HepG2 (cell line): ENCODE results near the gene ABCC8. TPM values are rescaled to one million over a fixed set of nuclear protein-coding genes. Genes with fewer than 3 reads are reported as not detected.

Experiments
- AKAP8 ChIP-seq: sonication (generic); formaldehyde crosslinking; IDR thresholded peaks from 2 replicates; pipeline ENCODE4 v1.5.1; 2020; ENCODE audit warnings: mild to moderate bottlenecking, missing genetic modification reagents
- ERF ChIP-seq: IDR thresholded peaks from 2 replicates; pipeline ENCODE4 v1.6.1; 2018; ENCODE audit warnings: missing biosample characterization, missing genetic modification reagents
- HOXD1 ChIP-seq: sonication (generic); formaldehyde crosslinking; IDR thresholded peaks from 2 replicates; pipeline ENCODE4 v1.5.0; 2020; ENCODE audit warnings: missing genetic modification reagents
- KDM1A ChIP-seq: IDR thresholded peaks from 2 replicates; pipeline ENCODE4 v1.6.1; 2016; ENCODE audit warnings: missing compliant biosample characterization
- SATB2 ChIP-seq: sonication (generic); formaldehyde crosslinking; IDR thresholded peaks from 2 replicates; pipeline ENCODE4 v1.5.0; 2020; ENCODE audit warnings: missing genetic modification reagents
- TOE1 ChIP-seq: sonication (generic); formaldehyde crosslinking; IDR thresholded peaks from 2 replicates; pipeline ENCODE4 v1.4.0; 2020; ENCODE audit warnings: mild to moderate bottlenecking, missing genetic modification reagents
- XBP1 ChIP-seq: sonication (generic); formaldehyde crosslinking; IDR thresholded peaks from 2 replicates; pipeline ENCODE4 v1.5.0; 2020; ENCODE audit warnings: missing genetic modification reagents
- ZNF253 ChIP-seq: sonication (generic); formaldehyde crosslinking; IDR thresholded peaks from 2 replicates; pipeline ENCODE4 v1.8.0; 2022; ENCODE audit warnings: mild to moderate bottlenecking, missing genetic modification reagents, borderline replicate concordance
- ZNF329 ChIP-seq: sonication (generic); formaldehyde crosslinking; IDR thresholded peaks from 2 replicates; pipeline ENCODE4 v1.9.0; 2021; ENCODE audit warnings: low read depth, mild to moderate bottlenecking, missing genetic modification reagents
- ZNF501 ChIP-seq: sonication (generic); formaldehyde crosslinking; IDR thresholded peaks from 2 replicates; pipeline ENCODE4 v1.5.1; 2020; ENCODE audit warnings: mild to moderate bottlenecking, moderate library complexity, missing genetic modification reagents
- ZNF780A ChIP-seq: sonication (generic); formaldehyde crosslinking; IDR thresholded peaks from 2 replicates; pipeline ENCODE4 v1.8.0; 2022; ENCODE audit warnings: mild to moderate bottlenecking, missing genetic modification reagents, moderate library complexity
- ZNF781 ChIP-seq: sonication (generic); formaldehyde crosslinking; IDR thresholded peaks from 2 replicates; pipeline ENCODE4 v1.5.1; 2020; ENCODE audit warnings: borderline replicate concordance, mild to moderate bottlenecking, missing genetic modification reagents; ENCODE audit errors: not compliant biosample characterization
- ZNF891 ChIP-seq: sonication (generic); formaldehyde crosslinking; IDR thresholded peaks from 2 replicates; pipeline ENCODE4 v1.5.0; 2020; ENCODE audit warnings: mild to moderate bottlenecking, missing genetic modification reagents
- polyA plus RNA-seq, 8 experiments: library from polyadenylated mRNA; depleted of rRNA in 3 of 8; stranded (reverse) in 7 of 8; unstranded in 1 of 8; fragments of >200 nt; fragmentation: Illumina TruSeq in 4 of 8; extraction: Trizol in 4 of 8; gene quantifications; 2 replicates each; pipeline versions ENCODE4 v1.2.1 to v1.2.3, GENCODE V29; 2011 to 2016; ENCODE audit warnings: low read depth in 4 of 8, missing spikeins in 1 of 8, mixed read lengths in 1 of 8; ENCODE audit not compliant: insufficient read depth in 1 of 8
- total RNA-seq, 5 experiments: library from RNA; depleted of rRNA; stranded (reverse); fragments of >200 nt; fragmentation: Illumina TruSeq; extraction: Trizol; gene quantifications; 2 replicates each; pipeline ENCODE4 v1.2.3, GENCODE V29; 2016; ENCODE audit warnings: low read depth in 1 of 5
- TF ChIP-seq, protein P1 (sequence below): sonication (generic); formaldehyde crosslinking; IDR thresholded peaks from 2 replicates; pipeline ENCODE4 v1.5.0; 2020; ENCODE audit warnings: missing genetic modification reagents
- TF ChIP-seq, protein P2 (sequence below): IDR thresholded peaks from 2 replicates; pipeline ENCODE4 v1.6.1; 2016; ENCODE audit warnings: control low read depth
- TF ChIP-seq, protein P3 (sequence below), 2 experiments: IDR thresholded peaks; 2 replicates each; pipeline ENCODE4 v1.6.1; 2011 to 2012; ENCODE audit warnings: low read length in 2 of 2, borderline replicate concordance in 1 of 2, low read depth in 1 of 2, mild to moderate bottlenecking in 1 of 2, moderate library complexity in 1 of 2
- TF ChIP-seq, protein P4 (sequence below): sonication (generic); formaldehyde crosslinking; IDR thresholded peaks from 2 replicates; pipeline ENCODE4 v1.8.1; 2022; ENCODE audit warnings: mild to moderate bottlenecking, missing genetic modification reagents

Gene ABCC8
- total and polyA plus RNA-seq, 2 of the 13 experiments (the other 11 are each of a cell fraction or from before 2014, with no cell fraction given): not detected

DNA sequence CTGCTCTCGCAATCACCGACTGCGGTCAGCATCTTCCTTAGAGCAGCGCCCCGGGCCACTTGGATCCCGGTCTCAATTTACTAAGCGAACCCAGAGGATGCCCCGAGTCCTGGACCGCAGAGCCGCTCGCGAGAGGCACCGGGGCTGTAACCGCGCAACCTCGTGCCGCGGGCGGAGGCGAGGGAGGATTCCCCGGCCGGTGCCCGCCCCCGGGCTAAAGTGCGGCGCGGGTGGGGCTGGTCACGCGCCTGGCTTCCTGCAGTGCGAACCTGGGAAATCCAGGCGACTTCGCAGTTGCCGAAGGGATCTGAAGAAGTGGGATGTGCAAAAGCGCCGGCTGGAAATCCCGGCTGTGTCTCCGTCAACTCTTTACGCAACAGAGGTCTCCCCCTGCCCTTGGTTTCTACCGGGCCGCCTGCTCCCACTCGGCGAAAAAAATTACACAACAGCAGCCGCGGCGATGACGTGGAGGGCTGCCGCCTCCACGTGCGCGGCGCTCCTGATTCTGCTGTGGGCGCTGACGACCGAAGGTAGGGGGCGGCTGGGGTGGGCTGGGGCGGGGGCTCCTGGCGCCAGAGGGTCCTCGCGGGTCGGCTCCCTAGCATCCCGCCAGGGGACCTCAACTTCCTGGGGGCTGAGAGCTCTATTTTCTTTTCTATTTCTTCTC, 125.0 kb downstream of the ABCC8 start, which contains the start of gene NCR3LG1 (continued):
- TF ChIP-seq, protein P1, sequence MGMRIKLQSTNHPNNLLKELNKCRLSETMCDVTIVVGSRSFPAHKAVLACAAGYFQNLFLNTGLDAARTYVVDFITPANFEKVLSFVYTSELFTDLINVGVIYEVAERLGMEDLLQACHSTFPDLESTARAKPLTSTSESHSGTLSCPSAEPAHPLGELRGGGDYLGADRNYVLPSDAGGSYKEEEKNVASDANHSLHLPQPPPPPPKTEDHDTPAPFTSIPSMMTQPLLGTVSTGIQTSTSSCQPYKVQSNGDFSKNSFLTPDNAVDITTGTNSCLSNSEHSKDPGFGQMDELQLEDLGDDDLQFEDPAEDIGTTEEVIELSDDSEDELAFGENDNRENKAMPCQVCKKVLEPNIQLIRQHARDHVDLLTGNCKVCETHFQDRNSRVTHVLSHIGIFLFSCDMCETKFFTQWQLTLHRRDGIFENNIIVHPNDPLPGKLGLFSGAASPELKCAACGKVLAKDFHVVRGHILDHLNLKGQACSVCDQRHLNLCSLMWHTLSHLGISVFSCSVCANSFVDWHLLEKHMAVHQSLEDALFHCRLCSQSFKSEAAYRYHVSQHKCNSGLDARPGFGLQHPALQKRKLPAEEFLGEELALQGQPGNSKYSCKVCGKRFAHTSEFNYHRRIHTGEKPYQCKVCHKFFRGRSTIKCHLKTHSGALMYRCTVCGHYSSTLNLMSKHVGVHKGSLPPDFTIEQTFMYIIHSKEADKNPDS (CRISPR knock-in tag): no peak
- TF ChIP-seq KDM1A (CRISPR knock-in tag): no peak
- 0 out of 2 replicates have a peak, but pooled peaks have one; percentile 36 for TF ChIP-seq ZNF891
- no peak; the same call in 1 of the 2 replicates for TF ChIP-seq SATB2
- TF ChIP-seq, protein P2, sequence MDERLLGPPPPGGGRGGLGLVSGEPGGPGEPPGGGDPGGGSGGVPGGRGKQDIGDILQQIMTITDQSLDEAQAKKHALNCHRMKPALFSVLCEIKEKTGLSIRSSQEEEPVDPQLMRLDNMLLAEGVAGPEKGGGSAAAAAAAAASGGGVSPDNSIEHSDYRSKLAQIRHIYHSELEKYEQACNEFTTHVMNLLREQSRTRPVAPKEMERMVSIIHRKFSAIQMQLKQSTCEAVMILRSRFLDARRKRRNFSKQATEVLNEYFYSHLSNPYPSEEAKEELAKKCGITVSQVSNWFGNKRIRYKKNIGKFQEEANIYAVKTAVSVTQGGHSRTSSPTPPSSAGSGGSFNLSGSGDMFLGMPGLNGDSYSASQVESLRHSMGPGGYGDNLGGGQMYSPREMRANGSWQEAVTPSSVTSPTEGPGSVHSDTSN: no peak
- 0 out of 2 replicates have a peak, but pooled peaks have one; percentile 48 for TF ChIP-seq HOXD1 (CRISPR knock-in tag)
- TF ChIP-seq AKAP8 (CRISPR knock-in tag): no peak
- TF ChIP-seq, protein P3, sequence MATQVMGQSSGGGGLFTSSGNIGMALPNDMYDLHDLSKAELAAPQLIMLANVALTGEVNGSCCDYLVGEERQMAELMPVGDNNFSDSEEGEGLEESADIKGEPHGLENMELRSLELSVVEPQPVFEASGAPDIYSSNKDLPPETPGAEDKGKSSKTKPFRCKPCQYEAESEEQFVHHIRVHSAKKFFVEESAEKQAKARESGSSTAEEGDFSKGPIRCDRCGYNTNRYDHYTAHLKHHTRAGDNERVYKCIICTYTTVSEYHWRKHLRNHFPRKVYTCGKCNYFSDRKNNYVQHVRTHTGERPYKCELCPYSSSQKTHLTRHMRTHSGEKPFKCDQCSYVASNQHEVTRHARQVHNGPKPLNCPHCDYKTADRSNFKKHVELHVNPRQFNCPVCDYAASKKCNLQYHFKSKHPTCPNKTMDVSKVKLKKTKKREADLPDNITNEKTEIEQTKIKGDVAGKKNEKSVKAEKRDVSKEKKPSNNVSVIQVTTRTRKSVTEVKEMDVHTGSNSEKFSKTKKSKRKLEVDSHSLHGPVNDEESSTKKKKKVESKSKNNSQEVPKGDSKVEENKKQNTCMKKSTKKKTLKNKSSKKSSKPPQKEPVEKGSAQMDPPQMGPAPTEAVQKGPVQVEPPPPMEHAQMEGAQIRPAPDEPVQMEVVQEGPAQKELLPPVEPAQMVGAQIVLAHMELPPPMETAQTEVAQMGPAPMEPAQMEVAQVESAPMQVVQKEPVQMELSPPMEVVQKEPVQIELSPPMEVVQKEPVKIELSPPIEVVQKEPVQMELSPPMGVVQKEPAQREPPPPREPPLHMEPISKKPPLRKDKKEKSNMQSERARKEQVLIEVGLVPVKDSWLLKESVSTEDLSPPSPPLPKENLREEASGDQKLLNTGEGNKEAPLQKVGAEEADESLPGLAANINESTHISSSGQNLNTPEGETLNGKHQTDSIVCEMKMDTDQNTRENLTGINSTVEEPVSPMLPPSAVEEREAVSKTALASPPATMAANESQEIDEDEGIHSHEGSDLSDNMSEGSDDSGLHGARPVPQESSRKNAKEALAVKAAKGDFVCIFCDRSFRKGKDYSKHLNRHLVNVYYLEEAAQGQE (IDR thresholded peaks at IDR 0.05; ENCODE audit: borderline replicate concordance in 1 of 2, low read depth in 1 of 2, low read length in 2 of 2): no peak
- TF ChIP-seq, protein P4, sequence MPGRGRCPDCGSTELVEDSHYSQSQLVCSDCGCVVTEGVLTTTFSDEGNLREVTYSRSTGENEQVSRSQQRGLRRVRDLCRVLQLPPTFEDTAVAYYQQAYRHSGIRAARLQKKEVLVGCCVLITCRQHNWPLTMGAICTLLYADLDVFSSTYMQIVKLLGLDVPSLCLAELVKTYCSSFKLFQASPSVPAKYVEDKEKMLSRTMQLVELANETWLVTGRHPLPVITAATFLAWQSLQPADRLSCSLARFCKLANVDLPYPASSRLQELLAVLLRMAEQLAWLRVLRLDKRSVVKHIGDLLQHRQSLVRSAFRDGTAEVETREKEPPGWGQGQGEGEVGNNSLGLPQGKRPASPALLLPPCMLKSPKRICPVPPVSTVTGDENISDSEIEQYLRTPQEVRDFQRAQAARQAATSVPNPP (CRISPR knock-in tag): no peak
- no peak for TF ChIP-seq XBP1 (CRISPR knock-in tag)
- TF ChIP-seq ZNF780A (CRISPR knock-in tag): no peak
- TF ChIP-seq ZNF501 (CRISPR knock-in tag): peak; percentile 71; the same call in 1 of the 2 replicates
- 0 out of 2 replicates have a peak, but pooled peaks have one; percentile 75 for TF ChIP-seq ZNF253 (CRISPR knock-in tag)
- TF ChIP-seq ZNF781: peak; percentile 47
- 0 out of 2 replicates have a peak, but pooled peaks have one; percentile 29 for TF ChIP-seq ERF (CRISPR knock-in tag)
- TF ChIP-seq TOE1 (CRISPR knock-in tag): no peak
- no peak for TF ChIP-seq ZNF329
